ENCODE measurements around the gene C16orf78.

DNA sequence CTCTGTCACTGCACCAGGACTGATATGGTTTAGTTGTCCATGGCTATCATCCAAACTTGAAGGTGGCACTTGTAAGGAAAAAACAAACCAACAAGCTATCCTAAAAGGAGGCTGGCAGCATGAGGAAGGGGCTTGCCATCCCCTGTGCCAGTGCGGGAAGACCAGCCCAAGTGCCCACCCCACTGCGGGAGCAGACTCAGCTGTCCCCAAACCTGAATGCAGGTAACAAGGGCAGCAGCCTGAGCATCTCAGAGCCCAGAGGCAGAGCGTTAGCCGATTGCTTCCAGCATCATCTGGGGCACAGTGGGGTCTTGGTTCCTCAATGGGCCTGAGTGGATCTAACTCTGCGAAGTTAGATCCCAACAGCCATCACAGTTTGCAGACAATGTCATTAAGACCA lies 29.2 kb upstream of the C16orf78 start:
- TF ChIP-seq, protein P1, sequence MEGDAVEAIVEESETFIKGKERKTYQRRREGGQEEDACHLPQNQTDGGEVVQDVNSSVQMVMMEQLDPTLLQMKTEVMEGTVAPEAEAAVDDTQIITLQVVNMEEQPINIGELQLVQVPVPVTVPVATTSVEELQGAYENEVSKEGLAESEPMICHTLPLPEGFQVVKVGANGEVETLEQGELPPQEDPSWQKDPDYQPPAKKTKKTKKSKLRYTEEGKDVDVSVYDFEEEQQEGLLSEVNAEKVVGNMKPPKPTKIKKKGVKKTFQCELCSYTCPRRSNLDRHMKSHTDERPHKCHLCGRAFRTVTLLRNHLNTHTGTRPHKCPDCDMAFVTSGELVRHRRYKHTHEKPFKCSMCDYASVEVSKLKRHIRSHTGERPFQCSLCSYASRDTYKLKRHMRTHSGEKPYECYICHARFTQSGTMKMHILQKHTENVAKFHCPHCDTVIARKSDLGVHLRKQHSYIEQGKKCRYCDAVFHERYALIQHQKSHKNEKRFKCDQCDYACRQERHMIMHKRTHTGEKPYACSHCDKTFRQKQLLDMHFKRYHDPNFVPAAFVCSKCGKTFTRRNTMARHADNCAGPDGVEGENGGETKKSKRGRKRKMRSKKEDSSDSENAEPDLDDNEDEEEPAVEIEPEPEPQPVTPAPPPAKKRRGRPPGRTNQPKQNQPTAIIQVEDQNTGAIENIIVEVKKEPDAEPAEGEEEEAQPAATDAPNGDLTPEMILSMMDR (IDR thresholded peaks at IDR 0.05; ENCODE audit: poor library complexity, severe bottlenecking): no peak
- TF ChIP-seq EZH2 (IDR thresholded peaks at IDR 0.05; ENCODE audit: borderline replicate concordance, insufficient read depth, low read length, poor library complexity, severe bottlenecking): no peak
- TF ChIP-seq POLR2AphosphoS5 (IDR thresholded peaks at IDR 0.05): no peak
- TF ChIP-seq RAD21 (conservative IDR thresholded peaks at IDR 0.05): no peak

Data from neural cell (in vitro differentiated cells).